ENCODE measurements around the gene FBXW2. TPM values are rescaled to one million over a fixed set of nuclear protein-coding genes. Genes with fewer than 3 reads are reported as not detected.

FBXW2 gene
- total RNA-seq, 1 experiment from 2014 or later = 69.6 TPM

Other genes with a start within 250 kb of the FBXW2 start
- 113 and 138 TPM in 2 replicates for gene CDK5RAP2, start 213.2 kb downstream of the FBXW2 start, total RNA-seq (2021)
- gene MEGF9, start 78.9 kb downstream of the FBXW2 start, total RNA-seq (2021) = 30.3 and 35.7 TPM in 2 replicates
- gene PSMD5, start 49.5 kb upstream of the FBXW2 start, total RNA-seq (2021) = 86.4 and 96.2 TPM in 2 replicates
- gene PHF19, start 83.8 kb upstream of the FBXW2 start, total RNA-seq (2021) = 66.4 and 72.9 TPM in 2 replicates
- 2.7 and 2.9 TPM in 2 replicates for gene TRAF1, start 133.4 kb upstream of the FBXW2 start, total RNA-seq (2021)